Activated B cell treated with CpG ODN at 0.5 μM for 24 hours (primary cell): ENCODE measurements around the gene ATP6V0E1. TPM values are rescaled to one million over a fixed set of nuclear protein-coding genes. Genes with fewer than 3 reads are reported as not detected.
A peak's percentile ranks its signal among the peaks of the same experiment; 100 is the strongest.
"Not testable (repeated sequence)": the region's sequence is repeated elsewhere in the genome, so short reads cannot be mapped to it uniquely, and the experiment has no call there.

Source experiments
- ATAC-seq: fragments of 200-7000 bp; cut with Tn5 transposase; one replicate; pipeline ENCODE4 v1.10.0; 2021; ENCODE audit warnings: low read depth, mild to moderate bottlenecking, moderate library complexity
- CTCF ChIA-PET: fragments of 350-600 bp; sonication (Branson Sonifier 250); formaldehyde crosslinking; loops from one replicate; lab custom pipeline; 2021; ENCODE audit warnings: antibody characterized with exemption; lab: Charles Lee
- POLR2A ChIA-PET: fragments of 350-600 bp; sonication (Branson Sonifier 250); formaldehyde crosslinking; loops from one replicate; lab custom pipeline; 2021; ENCODE audit warnings: antibody characterized with exemption; lab: Charles Lee
- DNase-seq: peaks from one replicate; pipeline ENCODE4 v3.0.0; 2022
- H3K27ac Mint-ChIP-seq: one replicate; pipeline ENCODE4 v1.8.0; 2020; ENCODE audit warnings: mixed read lengths
- H3K27me3 Mint-ChIP-seq: one replicate; pipeline ENCODE4 v1.8.0; 2021; ENCODE audit warnings: mixed read lengths
- H3K36me3 Mint-ChIP-seq: one replicate; pipeline ENCODE4 v1.8.0; 2021; ENCODE audit warnings: low read depth, mixed read lengths
- H3K4me1 Mint-ChIP-seq: one replicate; pipeline ENCODE4 v1.8.0; 2021; ENCODE audit warnings: mixed read lengths
- H3K4me3 Mint-ChIP-seq: one replicate; pipeline ENCODE4 v1.8.0; 2020; ENCODE audit warnings: mild to moderate bottlenecking, mixed read lengths
- H3K9me3 Mint-ChIP-seq: one replicate; pipeline ENCODE4 v1.8.0; 2020; ENCODE audit warnings: mixed read lengths
- CTCF ChIP-seq: fragments of 200-600 bp; IDR thresholded peaks from one replicate; pipeline ENCODE4 v1.8.0; 2022; ENCODE audit warnings: antibody characterized with exemption, mild to moderate bottlenecking
- intact Hi-C: fragments of 100-400 bp; cut with micrococcal nuclease; formaldehyde crosslinking; loops from one replicate; pipeline ENCODE4 v1.15.1; 2024
- total RNA-seq: library from RNA; stranded (reverse); gene quantifications from 2 replicates; pipeline ENCODE4 v1.2.3, GENCODE V29; 2022

The ATP6V0E1 gene
- total RNA-seq, 1 donor from 2014 or later: 191 TPM

GRCh38 chr5:173065155-173065554 lies 81.6 kb downstream of the ATP6V0E1 start:
- no peaks in the 10 kb centered on the region for H3K27me3 Mint-ChIP-seq
- ChIA-PET CTCF (no interaction called here), POLR2A (interaction anchor here (0.6 to 2.0 kb wide), 3 partner anchors 8 to 953 kb away, joined by 3 to 18 read pairs (median 3); no protein-coding TSS in a partner anchor)
- peaks cover 26% of the 10 kb centered on the region for H3K36me3 Mint-ChIP-seq
- H3K4me3 Mint-ChIP-seq: peak overlapping the region; percentile 6
- peaks cover 74% of the 10 kb centered on the region for H3K4me1 Mint-ChIP-seq
- DNase-seq: no peak
- intact Hi-C loops: loop anchor here (1.0 to 5.0 kb wide), 2 partner anchors 8 to 37 kb away; no protein-coding TSS in a partner anchor
- peak overlapping the region; percentile 76 for H3K27ac Mint-ChIP-seq
- no peak for TF ChIP-seq CTCF
- H3K9me3 Mint-ChIP-seq: no peaks in the 10 kb centered on the region
- ATAC-seq: peak; percentile 45

- DNase-seq (no peak), ATAC-seq (peak; percentile 37)
- Mint-ChIP-seq H3K36me3 (peaks cover 19% of the 10 kb centered on the region), H3K4me3 (peak overlapping the region; percentile 24), H3K27ac (peak overlapping the region; percentile 77), H3K9me3 (no peaks in the 10 kb centered on the region), H3K27me3 (no peaks in the 10 kb centered on the region), H3K4me1 (peaks cover 59% of the 10 kb centered on the region)
- CTCF ChIA-PET: no interaction called here
- intact Hi-C loops: loop anchor here (5.0 kb wide), 1 partner anchor 33 kb away; no protein-coding TSS in a partner anchor
- TF ChIP-seq CTCF: no peak
- POLR2A ChIA-PET: no interaction called here
These were observed 86.1 kb downstream of the ATP6V0E1 start for GRCh38 chr5:173069671-173070070.

GRCh38 chr5:173075137-173075843 lies 91.7 kb downstream of the ATP6V0E1 start:
- H3K36me3 Mint-ChIP-seq: peaks cover 29% of the 10 kb centered on the region
- no peak for DNase-seq
- POLR2A ChIA-PET: no interaction called here
- H3K27ac Mint-ChIP-seq: no peak overlapping the region
- no peak for TF ChIP-seq CTCF
- no peak overlapping the region for H3K4me3 Mint-ChIP-seq
- CTCF ChIA-PET: no interaction called here
- no peaks in the 10 kb centered on the region for H3K27me3 Mint-ChIP-seq
- no peaks in the 10 kb centered on the region for H3K9me3 Mint-ChIP-seq
- H3K4me1 Mint-ChIP-seq: peaks cover 30% of the 10 kb centered on the region
- intact Hi-C loops: no loop called here
- no peak for ATAC-seq

GRCh38 chr5:173075970-173076369 lies 92.4 kb downstream of the ATP6V0E1 start:
- ChIA-PET CTCF (no interaction called here), POLR2A (interaction anchor here (0.6 kb wide), 1 partner anchor 10 kb away, joined by 4 read pairs; no protein-coding TSS in a partner anchor)
- ATAC-seq: no peak
- no peak for DNase-seq
- Mint-ChIP-seq H3K4me1 (peaks cover 26% of the 10 kb centered on the region), H3K9me3 (no peaks in the 10 kb centered on the region), H3K27ac (no peak overlapping the region), H3K36me3 (peaks cover 34% of the 10 kb centered on the region), H3K4me3 (no peak overlapping the region), H3K27me3 (no peaks in the 10 kb centered on the region)
- TF ChIP-seq CTCF: no peak
- intact Hi-C loops: no loop called here

GRCh38 chr5:173076471-173076870 lies 92.9 kb downstream of the ATP6V0E1 start:
- DNase-seq, H3K27ac Mint-ChIP-seq, intact Hi-C loops, H3K27me3 Mint-ChIP-seq, ATAC-seq, H3K4me3 Mint-ChIP-seq, H3K9me3 Mint-ChIP-seq, CTCF ChIA-PET: not testable (repeated sequence)
- Mint-ChIP-seq H3K4me1 (peaks cover 26% of the 10 kb centered on the region), H3K36me3 (peaks cover 37% of the 10 kb centered on the region)
- POLR2A ChIA-PET: interaction anchor here (0.6 kb wide), 1 partner anchor 11 kb away, joined by 4 read pairs; no protein-coding TSS in a partner anchor
